NCI-H460 (cell line): Measurements from ENCODE around the gene DNAAF2. TPM values are rescaled to one million over a fixed set of nuclear protein-coding genes. Genes with fewer than 3 reads are reported as not detected.
"Not testable (repeated sequence)": the region's sequence is repeated elsewhere in the genome, so short reads cannot be mapped to it uniquely, and the experiment has no call there.

ENCODE experiments used
- DNase-seq: peaks from one replicate; pipeline ENCODE4 v3.0.0-alpha.2; 2016; ENCODE audit warnings: low read depth; ENCODE audit errors: extremely low read depth
- total RNA-seq: library from RNA; depleted of rRNA; stranded (reverse); fragments of >200 nt; shearing (Covaris generic); gene quantifications from 2 replicates; pipeline ENCODE4 v1.2.3, GENCODE V29; 2014

Gene DNAAF2
- total RNA-seq, 1 experiment from 2014 or later, result 15.9 TPM

DNA sequence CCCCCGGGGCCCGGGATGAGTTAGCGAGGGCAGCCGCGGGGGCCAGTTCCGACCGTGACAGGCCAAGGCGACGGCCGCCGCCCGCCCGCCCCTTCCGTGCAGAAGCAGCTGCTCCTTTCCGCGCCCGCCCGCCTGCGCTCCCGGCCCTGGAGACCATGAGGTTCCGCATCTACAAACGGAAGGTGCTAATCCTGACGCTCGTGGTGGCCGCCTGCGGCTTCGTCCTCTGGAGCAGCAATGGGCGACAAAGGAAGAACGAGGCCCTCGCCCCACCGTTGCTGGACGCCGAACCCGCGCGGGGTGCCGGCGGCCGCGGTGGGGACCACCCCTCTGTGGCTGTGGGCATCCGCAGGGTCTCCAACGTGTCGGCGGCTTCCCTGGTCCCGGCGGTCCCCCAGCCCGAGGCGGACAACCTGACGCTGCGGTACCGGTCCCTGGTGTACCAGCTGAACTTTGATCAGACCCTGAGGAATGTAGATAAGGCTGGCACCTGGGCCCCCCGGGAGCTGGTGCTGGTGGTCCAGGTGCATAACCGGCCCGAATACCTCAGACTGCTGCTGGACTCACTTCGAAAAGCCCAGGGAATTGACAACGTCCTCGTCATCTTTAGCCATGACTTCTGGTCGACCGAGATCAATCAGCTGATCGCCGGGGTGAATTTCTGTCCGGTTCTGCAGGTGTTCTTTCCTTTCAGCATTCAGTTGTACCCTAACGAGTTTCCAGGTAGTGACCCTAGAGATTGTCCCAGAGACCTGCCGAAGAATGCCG, 13.7 kb downstream of the DNAAF2 start:
- DNase-seq, result no peak

DNA sequence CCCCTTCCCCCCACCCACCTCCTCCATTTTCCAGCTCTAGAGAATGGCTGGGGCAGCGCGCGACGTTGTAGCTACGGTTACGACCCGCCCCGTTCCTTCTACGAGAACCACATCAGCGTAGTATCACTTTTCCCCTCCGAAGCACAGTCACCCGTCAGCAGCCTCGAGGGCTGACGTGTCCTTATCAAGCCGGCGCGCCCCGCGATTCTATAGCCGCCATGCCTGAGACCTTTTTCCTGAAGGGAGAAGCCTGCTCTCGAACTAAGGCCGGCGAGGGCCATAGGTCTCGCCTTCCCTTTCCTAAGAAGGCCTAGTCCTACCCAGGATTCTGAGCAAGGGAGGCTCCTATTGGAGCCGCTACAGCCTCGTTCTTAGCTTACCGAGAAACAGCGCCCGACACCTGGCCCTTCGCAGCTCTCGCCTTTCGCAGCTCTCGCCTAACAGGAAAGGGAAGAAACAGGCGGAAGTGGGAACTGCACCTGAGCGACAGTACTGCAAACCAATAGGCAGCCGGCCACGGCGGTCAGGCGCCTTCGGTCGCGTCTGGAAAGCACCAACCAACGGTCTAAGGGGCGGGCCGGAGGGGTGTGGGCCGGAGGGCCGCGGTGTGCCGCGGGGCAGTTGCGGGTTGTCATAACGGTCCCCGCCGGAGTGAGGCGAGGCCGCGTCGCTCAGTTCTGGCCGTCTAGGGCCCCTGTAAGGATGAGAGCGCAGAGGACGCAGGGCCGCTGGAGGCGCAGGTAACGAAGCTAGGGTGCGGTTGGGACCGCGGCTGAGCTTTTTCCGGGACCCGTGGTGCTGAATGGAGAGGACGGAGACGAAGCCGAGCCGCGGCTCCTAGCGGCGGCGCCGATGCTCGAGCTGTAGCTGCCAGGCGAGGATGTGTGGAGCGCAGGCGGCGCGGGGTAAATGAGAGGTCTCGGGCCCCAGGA, 14.6 kb downstream of the DNAAF2 start, which contains the start of the genes MGAT2 and RPL36AL:
Gene MGAT2, plus strand, starts transcription at position 618 of the 932 bp plus-strand sequence. CDS start 470 bp downstream, outside the sequence.
Gene RPL36AL, minus strand, starts transcription at position 445 of the 932 bp plus-strand sequence. CDS start 1,522 bp downstream, outside the sequence.
- peak; percentile 98 for DNase-seq

DNA sequence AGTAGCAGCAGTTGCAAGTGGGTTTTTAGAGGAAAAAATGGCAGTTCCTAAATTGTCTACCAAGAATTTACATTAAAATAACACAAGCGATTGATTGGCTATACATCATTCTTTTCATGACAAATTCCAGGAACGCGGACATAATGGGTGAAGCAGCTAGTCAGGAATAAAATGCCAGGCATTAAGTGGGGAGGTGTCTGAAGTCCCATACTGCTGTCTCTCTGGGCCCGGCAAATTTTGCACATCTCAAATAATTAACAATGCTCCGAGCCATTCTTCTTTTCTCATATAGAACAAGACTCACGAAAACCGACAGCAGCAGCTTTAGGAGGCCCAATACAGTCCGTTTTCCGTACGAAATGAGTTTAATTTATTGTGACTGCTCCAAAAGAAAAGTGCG, 15.3 kb downstream of the DNAAF2 start:
- DNase-seq, result no peak

DNA sequence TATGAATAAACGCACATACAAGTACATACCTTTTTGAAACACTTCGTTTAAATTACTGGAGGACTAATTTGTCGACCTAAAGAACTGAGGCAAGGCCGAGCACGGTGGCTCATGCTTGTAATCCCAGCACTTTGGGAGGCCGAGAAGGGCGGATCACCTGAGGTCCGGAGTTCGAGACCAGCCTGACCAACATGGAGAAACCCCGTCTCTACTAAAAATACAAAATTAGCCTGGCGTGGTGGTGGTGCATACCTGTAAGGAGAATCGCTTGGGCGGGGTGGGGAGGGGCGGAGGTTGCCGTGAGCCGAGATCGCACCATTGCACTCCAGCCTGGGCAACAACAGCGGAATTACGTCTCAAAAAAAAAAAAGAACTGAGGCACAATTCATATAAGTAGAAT, 15.8 kb downstream of the DNAAF2 start:
- not testable (repeated sequence) for DNase-seq

DNA sequence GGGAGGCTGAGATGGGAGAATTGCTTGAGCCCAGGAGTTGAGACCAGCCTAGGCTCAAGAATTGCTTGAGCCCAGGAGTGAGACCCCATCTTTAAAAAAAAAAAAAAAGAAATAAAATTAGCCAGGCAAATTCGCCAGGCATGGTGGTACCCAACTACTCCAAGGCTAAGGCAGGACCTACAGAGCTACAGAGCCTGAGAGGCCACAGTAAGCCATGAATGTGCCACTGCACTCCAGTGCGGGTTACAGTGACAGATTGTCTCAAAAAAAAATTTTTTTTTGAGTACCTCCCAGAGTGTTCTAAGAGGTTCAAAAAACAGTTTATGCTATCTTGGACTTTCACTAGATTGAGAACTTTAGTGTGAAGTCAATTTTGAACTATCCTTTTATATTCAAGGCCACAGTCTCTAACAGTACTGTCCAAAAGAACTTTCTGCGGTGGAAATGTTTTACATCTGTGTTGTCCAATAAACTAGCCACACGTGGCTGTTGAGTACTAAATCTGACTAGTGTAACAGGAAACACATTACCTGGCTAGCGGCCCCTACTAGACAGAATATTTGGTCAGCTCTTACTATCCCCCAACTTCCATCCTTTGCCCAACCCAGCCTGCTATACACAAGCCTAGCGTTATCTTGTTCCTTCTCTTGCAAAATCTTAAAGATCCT, 17.1 kb downstream of the DNAAF2 start:
- no peak for DNase-seq

DNA sequence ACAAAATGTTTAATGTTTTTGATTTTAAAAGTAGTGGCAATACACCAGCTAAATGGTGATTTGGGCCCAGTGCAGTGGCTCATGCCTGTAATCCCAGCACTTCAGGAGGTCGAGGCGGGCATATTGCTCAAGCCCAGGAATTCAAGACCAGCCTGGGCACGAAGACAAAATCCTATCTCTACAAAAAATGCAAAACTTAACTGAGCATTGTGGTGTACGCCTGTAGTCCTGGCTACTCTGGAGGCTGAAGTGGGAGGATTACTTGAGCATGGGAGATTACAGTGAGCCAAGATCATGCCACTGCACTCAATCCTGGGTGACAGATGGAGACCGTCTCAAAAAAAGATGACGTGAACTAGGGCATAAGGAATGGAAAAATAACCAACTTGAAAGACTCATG, 19.3 kb downstream of the DNAAF2 start:
- DNase-seq, result no peak

DNA sequence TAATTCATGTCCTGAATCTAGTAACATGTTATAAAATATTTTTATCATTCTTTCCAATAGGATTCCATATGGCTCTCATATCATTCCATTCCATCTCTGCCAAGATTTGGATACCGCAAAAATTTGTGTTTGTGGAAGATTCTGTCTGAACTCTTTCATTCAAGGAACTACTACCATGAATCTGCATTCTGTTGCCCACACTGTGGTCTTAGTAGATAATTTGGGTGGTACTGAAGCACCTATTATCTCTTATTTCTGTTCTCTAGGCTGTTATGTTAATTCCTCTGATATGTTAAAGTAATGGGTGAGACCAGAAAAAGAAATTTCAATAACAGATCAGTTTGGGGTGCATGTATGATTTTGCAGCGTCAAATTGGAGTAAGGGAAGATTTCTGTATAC, 20.8 kb downstream of the DNAAF2 start:
- DNase-seq, result no peak

DNA sequence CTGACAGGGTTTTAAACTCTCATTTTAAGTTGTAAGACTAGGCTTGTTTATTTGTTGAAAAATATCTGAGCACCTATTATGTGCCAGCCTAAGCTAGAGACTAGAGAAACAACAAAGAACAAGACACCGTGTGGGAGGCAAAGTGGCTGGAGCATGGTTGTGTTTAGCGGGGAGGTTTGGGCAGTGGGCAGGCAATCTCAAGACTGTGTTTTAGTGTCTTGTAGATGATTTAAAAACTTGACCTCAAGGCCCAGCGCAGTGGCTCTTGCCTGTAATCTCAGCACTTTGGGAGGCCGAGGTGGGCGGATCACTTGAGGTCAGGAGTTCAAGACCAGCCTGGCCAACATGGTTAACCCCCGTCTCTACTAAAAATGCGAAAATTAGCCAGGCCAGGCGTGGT, 22.4 kb downstream of the DNAAF2 start:
- DNase-seq, result no peak

DNA sequence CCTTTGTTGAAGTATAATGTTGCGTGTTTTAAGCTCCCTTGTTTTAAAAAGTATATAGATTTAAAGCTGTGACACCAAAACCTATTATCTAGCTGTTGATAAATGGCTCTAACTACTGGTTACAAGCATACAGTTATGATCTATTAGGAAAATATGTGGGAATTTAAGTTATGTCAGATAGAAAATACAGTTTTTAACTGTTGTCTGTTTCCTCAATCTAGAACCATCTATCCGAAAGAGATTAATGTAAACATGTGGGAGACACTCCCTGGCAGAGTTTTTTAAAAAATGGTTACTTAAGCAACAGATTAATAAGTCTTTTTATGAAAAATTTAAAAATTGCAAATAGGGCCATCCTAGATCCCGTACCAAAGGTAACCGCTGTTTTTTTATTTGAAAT, 22.8 kb downstream of the DNAAF2 start:
- no peak for DNase-seq

DNA sequence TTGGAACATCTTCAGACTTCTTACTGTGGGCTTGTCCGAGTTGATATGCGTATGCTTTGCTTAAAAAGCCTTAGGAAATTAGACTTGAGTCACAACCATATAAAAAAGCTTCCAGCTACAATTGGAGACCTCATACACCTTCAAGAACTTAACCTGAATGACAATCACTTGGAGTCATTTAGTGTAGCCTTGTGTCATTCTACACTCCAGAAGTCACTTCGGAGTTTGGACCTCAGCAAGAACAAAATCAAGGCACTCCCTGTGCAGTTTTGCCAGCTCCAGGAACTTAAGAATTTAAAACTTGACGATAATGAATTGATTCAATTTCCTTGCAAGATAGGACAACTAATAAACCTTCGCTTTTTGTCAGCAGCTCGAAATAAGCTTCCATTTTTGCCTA, 27.5 kb downstream of the DNAAF2 start:
- no peak for DNase-seq

DNA sequence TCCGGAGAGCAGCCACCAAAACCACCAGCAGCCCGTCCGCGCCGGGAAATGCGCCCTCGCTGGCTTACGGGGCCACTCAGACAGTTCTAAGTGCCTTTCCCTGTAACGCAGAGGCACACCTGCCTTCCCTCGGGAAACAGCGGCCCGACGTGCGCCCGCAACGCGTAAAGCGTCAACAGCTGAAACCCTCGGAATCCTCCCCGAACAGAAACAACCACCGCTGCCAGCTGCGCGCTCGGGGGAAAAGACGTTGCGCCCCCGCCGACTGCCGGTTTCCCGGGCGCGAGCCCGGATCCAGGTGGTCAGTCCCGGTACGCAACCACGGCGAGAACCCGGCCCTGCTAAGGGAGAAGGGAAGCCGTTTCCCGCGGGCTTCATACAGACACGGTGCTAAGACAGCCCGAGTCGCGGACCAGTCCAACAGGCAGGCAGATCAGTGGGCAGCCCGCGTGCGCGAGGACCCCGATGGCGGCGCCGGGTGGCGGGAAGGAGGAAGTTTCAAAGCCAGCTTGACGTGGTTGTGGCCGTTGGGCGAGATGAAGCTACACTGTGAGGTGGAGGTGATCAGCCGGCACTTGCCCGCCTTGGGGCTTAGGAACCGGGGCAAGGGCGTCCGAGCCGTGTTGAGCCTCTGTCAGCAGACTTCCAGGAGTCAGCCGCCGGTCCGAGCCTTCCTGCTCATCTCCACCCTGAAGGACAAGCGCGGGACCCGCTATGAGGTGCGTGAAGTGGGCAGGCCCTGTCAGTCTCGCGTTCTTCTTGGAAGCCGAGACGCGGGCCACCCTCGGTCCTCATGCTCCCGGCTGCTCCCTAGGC, 36.4 kb downstream of the DNAAF2 start, which contains the start of gene LRR1:
Gene LRR1, plus strand, starts transcription at position 456 of the 816 bp plus-strand sequence. Its CDS starts 81 bp downstream, at position 537.
- peak; percentile 73 for DNase-seq

DNA sequence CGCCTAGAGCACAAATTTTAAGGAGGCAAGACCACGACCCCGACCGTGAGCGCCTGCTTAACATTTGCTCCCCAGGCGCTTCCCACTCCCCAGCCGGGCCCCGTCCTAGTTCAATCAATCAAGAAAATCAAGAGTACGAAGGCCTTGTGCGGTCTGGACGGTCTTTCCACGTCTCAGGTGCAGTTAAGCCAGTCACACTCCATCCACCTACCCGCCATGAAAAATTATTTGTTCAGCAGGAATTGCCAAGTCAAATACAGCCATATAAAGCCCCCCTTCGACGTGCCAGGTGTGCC, 36.9 kb downstream of the DNAAF2 start:
- DNase-seq, result no peak

DNA sequence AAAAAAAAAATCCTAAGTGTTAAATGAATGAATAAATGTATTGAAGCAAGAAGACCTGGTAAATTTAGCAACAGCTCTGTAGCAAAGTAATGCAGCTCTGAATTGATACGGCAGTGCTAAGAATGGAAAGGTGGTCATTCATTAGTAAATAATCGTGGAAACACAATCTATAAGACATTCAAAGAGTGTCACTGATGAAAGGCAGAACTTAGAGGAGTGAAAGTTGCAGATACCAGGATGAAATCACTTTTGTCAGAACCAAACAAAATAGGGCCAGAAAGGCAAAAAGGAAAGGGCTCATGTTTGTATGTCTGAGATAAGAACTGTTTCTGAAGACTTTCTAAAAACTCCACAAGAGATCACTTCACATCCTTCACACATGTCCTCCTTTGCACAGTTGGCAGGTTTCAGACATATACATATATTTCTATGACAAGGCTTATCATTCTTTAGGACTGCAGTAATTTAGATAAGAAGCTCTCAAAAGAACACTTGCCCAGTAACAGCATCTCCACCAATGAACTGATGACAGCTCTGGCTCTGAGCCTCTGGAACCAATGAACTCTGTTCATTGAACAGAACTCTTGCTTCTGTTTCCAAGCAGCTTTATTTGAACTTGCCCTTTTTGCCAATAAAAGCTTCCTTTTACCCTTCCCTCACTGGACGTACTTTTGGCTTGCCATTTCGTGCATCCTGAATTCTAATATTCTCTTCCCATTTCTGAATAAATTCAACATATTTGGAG, 40.5 kb downstream of the DNAAF2 start:
- no peak for DNase-seq

DNA sequence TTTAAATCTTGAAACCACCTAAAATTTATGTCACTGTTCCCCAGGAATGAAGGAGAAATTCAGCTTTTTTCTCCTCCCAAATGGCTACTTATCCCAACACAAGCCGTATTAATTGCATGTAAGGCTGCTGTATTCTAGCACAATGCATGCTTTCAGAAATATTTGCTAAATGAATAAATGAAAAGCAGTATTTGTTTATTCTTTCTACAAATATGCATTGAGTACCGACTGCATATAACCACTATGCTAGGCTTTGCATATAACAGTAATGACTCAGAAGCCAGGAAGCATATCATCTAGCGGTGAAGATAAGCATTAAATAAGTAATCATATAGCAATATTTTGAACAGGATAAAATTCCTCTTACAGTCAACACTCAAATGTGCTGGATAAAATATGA, 42.0 kb downstream of the DNAAF2 start:
- DNase-seq, result no peak

DNA sequence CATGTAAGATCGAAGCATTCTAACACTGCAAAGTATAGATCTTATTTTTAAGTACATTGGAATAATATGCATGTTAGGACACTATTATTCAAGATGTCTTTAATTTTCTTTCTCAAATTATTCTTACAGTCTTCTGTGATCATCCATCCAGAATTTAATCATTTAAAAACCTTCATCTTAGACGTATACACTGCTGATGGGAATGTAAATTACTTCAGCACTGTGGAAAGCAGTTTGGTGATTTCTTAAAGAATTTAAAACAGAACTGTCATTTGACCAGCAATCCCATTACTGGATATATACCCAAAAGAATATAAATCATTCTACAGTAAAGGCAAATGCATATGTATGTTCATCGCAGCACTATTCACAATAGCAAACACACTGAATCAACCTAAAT, 45.7 kb downstream of the DNAAF2 start:
- no peak for DNase-seq

DNA sequence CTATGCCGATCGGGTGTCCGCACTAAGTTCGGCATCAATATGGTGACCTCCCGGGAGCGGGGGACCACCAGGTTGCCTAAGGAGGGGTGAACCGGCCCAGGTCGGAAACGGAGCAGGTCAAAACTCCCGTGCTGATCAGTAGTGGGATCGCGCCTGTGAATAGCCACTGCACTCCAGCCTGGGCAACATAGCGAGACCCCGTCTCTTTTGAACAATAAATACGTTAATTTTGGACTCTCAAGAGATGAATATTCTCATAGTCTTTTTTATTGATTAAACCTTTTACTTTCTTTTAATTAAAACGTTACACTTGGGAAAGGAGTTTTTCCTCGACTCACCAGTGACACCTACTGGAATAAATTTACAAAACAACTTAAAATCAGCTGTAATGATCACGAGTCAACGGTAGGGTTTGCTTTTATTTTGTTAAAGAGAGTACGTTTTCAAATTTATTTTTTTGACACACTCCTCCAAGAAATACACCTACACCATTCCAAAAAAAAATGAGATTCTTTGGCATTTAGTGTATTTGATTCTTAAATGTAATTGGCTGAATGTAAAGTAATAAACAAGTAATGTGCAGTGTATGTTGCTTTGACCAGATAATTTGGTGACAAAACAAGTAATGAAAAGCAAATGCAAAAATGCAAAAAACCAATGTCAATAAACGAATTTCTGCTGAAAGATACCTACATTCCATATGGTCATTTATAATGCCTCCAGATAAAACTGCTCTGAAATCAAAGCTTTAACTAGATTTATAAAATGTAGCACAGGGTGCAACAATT, 48.2 kb downstream of the DNAAF2 start:
- peak; percentile 69 for DNase-seq

DNA sequence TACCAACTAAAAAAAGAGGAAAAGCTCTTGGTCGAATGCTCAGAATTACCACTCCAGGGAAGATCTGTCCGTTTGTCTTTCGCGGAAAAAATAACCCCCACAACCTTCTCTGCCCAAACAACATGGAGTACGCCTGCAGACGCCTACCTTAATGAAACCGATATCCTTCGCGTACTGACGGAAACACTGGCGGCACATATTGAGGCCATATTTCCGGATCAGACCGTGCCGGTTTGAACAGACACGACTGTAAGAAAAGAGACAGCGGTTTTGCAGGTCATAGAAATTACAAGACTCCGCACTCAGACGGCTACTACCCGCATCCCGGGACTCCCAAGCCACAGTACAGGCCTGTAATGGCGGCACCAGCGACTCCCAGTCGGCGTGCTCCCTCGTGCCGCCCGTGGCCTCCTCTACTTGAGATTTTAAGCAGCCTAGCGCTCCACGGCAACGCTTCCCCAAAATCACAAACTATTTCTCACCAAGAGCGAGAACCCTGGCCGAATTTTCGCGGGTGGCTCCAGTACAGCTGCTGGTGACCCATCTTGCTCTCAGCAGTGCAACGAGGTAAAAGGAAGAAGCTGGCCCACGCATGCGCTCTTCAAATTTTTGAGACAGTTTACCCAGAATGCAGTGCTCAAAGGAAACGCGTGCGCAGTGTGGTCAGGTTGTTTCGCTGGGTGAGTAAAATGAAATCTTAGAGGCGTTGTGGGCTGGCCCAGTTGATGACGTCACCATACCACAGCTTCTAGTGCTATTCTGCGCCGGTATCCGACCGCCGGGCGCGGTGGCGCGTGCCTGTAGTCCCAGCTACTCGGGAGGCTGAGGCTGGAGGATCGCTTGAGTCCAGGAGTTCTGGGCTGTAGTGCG, 49.0 kb downstream of the DNAAF2 start, which contains the start of gene RPS29:
Gene RPS29, minus strand, starts transcription at position 578 of the 870 bp plus-strand sequence. Its CDS starts 34 bp downstream, at position 544.
- DNase-seq, result peak; percentile 100
